ENCODE data around the gene TDP1. TPM values are rescaled to one million over a fixed set of nuclear protein-coding genes. Genes with fewer than 3 reads are reported as not detected.

The TDP1 gene
- total RNA-seq, 1 donor from 2014 or later, result 10.8 TPM

DNA sequence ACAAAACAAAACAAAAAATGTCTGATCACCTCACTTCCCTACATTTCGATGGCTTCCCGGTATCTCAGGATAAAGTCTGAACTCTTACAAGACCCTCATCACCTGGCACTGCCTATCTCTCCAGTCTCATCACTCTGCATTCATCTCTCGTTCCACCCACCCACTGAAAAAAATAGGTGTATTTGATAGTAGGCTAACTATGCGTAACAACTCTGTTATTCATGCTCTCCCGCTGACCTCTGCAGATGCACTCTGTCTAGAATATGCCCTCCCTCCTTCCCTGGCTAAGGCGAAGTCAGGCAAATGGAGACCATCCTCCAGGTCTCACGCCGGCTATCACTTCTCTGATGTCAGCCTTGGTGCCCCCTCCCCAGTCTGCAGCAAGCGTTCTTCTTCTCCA, 46.1 kb upstream of the TDP1 start:
- Histone ChIP-seq H3K27me3 (no peaks in the 10 kb centered on the region), H3K9me3 (no peaks in the 10 kb centered on the region), H3K4me3 (no peak overlapping the region), H3K27ac (no peak overlapping the region), H3K4me1 (no peaks in the 10 kb centered on the region), H3K36me3 (no peaks in the 10 kb centered on the region)
- DNase-seq (ENCODE audit: extremely low spot score in 2 of 2), result no peak
- intact Hi-C loops (cut with DNase I), result no loop called here
- no peak for TF ChIP-seq POLR2A (IDR thresholded peaks at IDR 0.05)
- TF ChIP-seq, protein P1, sequence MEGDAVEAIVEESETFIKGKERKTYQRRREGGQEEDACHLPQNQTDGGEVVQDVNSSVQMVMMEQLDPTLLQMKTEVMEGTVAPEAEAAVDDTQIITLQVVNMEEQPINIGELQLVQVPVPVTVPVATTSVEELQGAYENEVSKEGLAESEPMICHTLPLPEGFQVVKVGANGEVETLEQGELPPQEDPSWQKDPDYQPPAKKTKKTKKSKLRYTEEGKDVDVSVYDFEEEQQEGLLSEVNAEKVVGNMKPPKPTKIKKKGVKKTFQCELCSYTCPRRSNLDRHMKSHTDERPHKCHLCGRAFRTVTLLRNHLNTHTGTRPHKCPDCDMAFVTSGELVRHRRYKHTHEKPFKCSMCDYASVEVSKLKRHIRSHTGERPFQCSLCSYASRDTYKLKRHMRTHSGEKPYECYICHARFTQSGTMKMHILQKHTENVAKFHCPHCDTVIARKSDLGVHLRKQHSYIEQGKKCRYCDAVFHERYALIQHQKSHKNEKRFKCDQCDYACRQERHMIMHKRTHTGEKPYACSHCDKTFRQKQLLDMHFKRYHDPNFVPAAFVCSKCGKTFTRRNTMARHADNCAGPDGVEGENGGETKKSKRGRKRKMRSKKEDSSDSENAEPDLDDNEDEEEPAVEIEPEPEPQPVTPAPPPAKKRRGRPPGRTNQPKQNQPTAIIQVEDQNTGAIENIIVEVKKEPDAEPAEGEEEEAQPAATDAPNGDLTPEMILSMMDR (IDR thresholded peaks at IDR 0.05), result no peak

DNA sequence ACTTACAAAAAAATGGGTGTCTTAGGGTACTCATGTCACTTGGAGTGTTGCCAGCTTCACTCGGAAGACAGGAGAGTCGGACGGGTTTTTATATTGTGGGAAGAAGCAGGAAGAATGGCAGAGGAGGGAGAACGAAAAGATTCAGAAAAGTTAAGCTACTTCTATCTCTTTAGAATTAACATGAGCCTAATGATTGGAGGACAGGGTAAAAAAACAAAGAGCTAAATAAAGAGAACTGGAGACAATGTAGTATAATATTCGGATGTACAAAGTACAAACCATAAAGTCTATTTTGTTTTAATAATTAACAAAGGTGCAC, 45.1 kb upstream of the TDP1 start:
- Histone ChIP-seq H3K4me1 (no peaks in the 10 kb centered on the region), H3K4me3 (no peak overlapping the region), H3K9me3 (no peaks in the 10 kb centered on the region), H3K27me3 (no peaks in the 10 kb centered on the region), H3K27ac (no peak overlapping the region), H3K36me3 (no peaks in the 10 kb centered on the region)
- TF ChIP-seq POLR2AphosphoS5 (IDR thresholded peaks at IDR 0.05; ENCODE audit: insufficient read depth in 1 of 2, low read depth in 1 of 2) (no peak), POLR2A (IDR thresholded peaks at IDR 0.05) (no peak)
- TF ChIP-seq, protein P1 (IDR thresholded peaks at IDR 0.05), result no peak
- DNase-seq (ENCODE audit: extremely low spot score in 2 of 2), result no peak
- intact Hi-C loops (cut with DNase I), result loop anchor here (5.0 kb wide), 1 partner anchor 868 kb away; no protein-coding TSS in a partner anchor

DNA sequence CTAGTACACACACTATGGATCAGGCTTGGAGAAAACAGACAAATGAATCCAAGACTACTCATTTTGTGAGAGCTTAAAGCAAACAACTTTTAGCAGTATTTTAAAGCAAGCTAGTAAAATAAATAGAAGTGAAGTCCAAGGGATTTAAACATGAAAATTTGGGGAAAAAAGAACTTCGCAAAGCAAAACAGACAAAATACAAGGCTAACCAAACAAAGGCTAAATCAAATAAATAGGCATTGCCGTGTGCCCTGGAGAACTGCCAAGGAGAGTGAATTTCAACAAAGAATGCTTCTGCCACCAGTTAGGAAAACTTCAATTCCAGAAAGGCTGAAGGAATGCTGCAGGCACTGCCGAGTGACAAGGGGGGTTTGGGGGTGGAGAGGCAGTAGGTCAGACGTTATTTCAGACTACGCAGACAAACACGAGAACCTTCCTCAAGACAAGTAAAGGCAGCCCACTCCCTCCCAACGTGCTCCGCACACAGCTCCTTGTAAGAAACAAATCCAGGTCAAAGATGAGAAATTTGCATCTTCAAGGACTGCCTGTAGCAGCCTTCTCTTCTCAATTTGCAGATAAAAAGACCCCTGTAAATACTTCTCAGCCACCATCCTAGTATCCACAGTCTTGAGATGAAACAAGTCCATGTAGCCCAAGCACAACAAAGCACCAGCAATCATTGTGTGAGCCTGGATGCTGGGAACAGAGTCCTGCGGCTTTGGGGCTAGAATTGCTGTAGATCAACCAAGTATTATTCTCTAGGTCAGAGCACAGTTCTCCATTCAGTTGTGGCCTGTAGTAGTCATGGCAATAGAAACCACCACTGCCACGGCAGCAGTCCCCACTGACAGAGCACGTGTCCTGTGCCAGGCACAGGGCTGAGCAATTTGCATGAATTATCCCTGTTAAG, 44.5 kb upstream of the TDP1 start:
- no peaks in the 10 kb centered on the region for H3K4me1 ChIP-seq
- intact Hi-C loops (cut with DNase I), result loop anchor here (5.0 kb wide), 1 partner anchor 869 kb away; no protein-coding TSS in a partner anchor
- no peaks in the 10 kb centered on the region for H3K36me3 ChIP-seq
- no peaks in the 10 kb centered on the region for H3K9me3 ChIP-seq
- no peak overlapping the region for H3K27ac ChIP-seq
- H3K4me3 ChIP-seq, result no peak overlapping the region
- no peak for DNase-seq (ENCODE audit: extremely low spot score in 2 of 2)
- TF ChIP-seq, protein P1 (IDR thresholded peaks at IDR 0.05), result no peak
- TF ChIP-seq POLR2AphosphoS5 (IDR thresholded peaks at IDR 0.05; ENCODE audit: insufficient read depth in 1 of 2, low read depth in 1 of 2), result no peak
- TF ChIP-seq POLR2A (IDR thresholded peaks at IDR 0.05), result no peak
- H3K27me3 ChIP-seq, result no peaks in the 10 kb centered on the region

DNA sequence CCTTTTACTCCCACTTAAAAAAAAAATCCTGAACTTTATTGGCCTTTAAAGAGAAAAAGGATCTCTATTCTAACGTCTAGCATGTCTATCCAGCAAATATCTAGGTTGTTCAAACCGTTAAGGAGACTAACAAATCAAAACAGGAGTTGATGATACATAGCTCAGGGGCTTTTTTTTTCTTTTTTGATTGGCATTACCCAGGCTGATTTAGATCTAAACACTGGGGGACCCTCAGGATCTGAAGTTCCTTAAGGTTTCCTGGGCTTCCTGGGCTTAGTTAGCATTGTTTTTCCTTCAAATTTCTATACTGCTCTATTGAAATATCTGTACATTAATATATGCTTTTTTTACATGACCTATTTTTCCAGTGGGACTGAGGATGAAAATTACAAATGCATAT, 43.5 kb upstream of the TDP1 start:
- intact Hi-C loops (cut with DNase I), result loop anchor here (5.0 kb wide), 1 partner anchor 870 kb away; no protein-coding TSS in a partner anchor
- Histone ChIP-seq H3K9me3 (no peaks in the 10 kb centered on the region), H3K4me3 (no peak overlapping the region), H3K4me1 (no peaks in the 10 kb centered on the region), H3K27me3 (no peaks in the 10 kb centered on the region), H3K27ac (no peak overlapping the region), H3K36me3 (no peaks in the 10 kb centered on the region)
- TF ChIP-seq, protein P1 (IDR thresholded peaks at IDR 0.05), result no peak
- TF ChIP-seq POLR2AphosphoS5 (IDR thresholded peaks at IDR 0.05; ENCODE audit: insufficient read depth in 1 of 2, low read depth in 1 of 2) (no peak), POLR2A (IDR thresholded peaks at IDR 0.05) (no peak)
- no peak for DNase-seq (ENCODE audit: extremely low spot score in 2 of 2)

DNA sequence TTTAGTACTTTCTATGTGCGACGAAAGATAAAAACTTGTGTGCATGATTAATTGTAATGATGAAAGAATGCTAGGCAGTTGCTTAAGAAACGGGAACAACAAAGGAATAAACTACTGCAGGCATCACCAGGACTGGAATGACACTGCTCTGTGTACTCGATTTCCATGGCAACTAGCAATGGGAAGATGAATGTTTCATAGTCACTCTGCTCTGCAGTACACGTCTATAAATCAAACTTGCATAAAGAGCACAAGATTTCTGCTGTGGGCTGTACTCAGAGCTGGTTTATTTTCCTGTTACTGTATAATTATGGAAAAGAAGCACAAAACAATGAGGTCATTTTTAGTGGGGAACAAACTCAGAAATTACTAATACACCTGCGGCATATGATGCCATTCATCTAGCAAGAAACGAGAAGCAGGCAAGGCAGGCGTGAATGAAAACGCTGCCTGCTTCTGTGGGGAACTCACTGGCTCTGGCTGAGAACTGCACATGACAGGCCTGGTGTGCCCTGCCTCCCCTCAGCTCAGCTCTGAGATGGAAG, 43.0 kb upstream of the TDP1 start:
- Histone ChIP-seq H3K9me3 (no peaks in the 10 kb centered on the region), H3K4me1 (no peaks in the 10 kb centered on the region), H3K4me3 (no peak overlapping the region), H3K27me3 (no peaks in the 10 kb centered on the region), H3K36me3 (no peaks in the 10 kb centered on the region), H3K27ac (no peak overlapping the region)
- DNase-seq (ENCODE audit: extremely low spot score in 2 of 2), result no peak
- intact Hi-C loops (cut with DNase I), result loop anchor here (5.0 kb wide), 1 partner anchor 870 kb away; no protein-coding TSS in a partner anchor
- no peak for TF ChIP-seq POLR2AphosphoS5 (IDR thresholded peaks at IDR 0.05; ENCODE audit: insufficient read depth in 1 of 2, low read depth in 1 of 2)
- TF ChIP-seq, protein P1 (IDR thresholded peaks at IDR 0.05), result no peak
- no peak for TF ChIP-seq POLR2A (IDR thresholded peaks at IDR 0.05)

Measured in vagina (tissue), 2 donors.